GM18520 (cell line): ENCODE data around the gene PAFAH2.

ENCODE experiments used
- ATAC-seq: cut with Tn5 transposase; IDR thresholded peaks from one replicate; pipeline ENCODE4 v1.9.1; 2021; ENCODE audit not compliant: unreplicated experiment

PAFAH2 gene

DNA sequence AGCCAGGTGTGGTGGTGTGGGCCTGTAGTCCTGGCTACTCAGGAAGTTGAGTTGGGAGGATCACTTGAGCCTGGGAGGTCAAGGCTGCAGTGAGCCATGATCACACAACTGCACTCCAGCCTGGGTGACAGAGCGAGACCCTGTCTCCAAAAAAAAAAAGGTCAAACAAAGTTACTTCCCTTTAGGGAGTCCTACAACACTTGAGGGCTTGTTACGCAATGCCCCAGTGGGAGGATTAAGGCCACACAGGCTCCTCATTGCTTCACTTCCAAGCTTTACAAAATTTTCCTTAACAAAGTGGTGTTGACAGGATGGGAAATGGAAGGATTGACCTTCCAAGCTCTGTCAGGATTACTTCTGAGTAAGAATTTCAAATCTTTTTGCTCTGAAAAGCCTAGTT, 17.5 kb upstream of the PAFAH2 start:
- no peak for ATAC-seq

- ATAC-seq = no peak
These were observed 16.3 kb upstream of the PAFAH2 start for GRCh38 chr1:26014179-26014578.

GRCh38 chr1:26012864-26013263, 15.0 kb upstream of the PAFAH2 start:
- no peak for ATAC-seq

DNA sequence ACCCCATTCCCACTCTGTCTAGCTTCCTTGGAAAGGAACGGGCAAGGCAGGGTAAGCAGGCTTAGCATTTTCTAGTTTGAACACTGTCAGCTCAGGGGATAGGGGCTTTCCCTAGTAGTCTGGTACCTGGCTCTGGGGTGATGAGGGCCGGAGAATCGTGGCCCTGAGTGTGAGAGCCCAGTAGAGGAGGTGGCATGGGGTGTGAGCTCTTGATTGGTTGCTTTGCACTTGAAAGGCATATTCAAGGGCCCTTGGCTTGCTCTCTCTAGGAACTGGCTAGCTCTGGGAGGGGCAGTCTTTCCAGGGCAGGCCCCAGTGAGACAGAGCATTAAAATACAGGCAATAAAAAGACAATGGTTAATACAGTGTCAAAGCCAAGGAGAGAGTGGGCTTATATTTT, 13.0 kb upstream of the PAFAH2 start:
- ATAC-seq = no peak

DNA sequence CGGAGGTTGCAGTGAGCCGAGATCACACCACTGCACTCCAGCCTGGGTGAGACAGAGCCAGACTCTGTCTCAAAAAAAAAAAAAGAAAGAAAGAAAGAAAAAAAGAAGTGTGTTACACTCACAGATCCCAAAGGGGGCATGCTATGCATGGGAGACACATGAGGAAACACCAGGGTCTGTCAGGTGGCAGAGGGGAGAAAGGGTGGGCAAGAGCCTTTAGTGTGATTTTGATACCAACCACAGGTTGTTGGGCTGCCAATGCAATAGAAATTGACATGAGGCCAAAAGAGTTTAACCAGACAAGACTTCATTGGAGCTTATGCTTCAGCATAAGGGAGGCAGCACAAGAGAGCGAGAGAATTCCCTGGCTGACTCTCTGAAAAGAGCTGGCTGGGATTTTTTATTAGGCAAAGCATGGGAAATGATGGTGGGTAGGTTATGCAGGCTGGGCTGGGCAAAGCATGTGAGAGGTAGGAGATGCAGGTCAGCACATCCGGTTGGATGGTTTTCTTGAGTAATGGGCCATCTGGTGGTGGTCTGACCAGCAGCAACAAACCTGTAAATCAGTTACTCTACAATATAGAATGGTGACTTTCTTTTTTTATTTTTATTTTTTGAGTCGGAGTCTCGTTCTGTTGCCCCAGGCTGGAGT, 12.1 kb upstream of the PAFAH2 start:
- ATAC-seq = no peak

GRCh38 chr1:26006710-26007109, 8.8 kb upstream of the PAFAH2 start:
- ATAC-seq = no peak

DNA sequence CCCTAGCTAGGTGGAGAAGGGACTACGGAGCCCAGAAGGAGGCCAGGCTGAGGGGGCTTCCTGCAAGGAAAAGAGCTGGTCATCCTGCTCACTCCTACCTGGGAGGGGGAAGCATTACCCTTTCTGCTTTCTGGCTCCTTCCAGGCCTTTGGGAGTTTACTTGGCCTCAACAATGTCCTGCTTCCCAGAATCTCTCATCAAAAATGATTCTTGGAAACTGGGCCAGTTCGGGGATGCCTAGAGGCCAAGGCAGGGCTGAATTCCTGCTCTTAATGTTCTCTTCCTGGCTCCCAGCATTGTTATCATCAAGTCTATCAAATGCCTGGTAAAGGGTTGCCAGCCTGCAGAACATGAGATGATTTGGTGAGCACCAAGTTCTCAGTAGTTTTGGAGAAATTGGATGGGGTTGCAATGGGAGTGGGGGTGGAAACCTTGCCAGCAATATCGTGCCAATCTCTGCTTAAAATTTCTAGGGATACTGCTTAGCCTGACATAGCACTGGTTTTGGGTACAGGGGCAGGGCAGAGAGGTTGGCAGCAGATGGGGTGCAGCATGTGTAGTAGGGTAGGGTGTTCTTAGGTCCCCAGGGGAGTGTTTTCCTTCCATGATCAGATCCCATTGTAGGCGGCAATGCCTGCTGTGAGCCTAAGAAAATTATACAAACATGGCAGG, 7.7 kb upstream of the PAFAH2 start:
- ATAC-seq = no peak

DNA sequence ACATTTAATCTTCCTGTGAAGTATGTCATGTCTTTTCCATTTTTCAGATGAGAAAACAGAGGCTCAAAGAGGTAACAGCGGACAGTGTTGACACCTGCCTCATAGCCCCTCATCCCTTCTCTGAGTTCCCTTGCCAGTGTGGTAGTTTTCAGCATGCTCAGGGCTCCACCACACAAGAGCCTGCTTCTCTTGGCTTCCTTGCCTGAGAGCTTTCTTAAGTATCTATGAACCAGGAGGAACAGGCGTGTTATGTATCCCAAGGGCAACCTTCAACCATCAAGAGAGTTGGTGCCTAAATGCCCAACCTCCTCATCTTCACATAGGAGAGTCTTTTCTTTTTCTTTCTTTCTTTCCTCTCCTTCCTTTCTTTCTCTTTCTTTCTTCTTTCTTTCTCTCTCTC, 5.9 kb upstream of the PAFAH2 start:
- no peak for ATAC-seq

DNA sequence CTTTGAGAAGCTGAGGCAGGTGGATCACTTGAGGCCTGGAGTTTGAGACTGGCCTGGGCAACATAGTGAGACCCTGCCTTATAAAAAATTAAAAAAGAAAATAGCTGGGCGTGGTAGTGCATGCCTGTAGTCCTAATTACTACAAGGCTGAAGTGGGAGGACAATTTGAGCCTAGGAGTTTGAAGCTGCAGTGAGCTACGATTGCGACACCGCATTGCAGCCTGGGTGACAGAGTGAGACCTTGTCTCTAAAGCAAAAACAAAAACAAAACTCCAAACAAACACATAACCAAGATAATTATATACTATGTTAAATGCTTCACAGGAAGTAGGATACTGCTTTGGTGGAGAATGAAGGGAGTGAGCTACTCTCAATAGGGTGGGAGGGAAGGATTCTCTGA, 5.4 kb upstream of the PAFAH2 start:
- ATAC-seq = no peak

- no peak for ATAC-seq
These were observed 1.4 kb upstream of the PAFAH2 start for GRCh38 chr1:25999041-25999800.

DNA sequence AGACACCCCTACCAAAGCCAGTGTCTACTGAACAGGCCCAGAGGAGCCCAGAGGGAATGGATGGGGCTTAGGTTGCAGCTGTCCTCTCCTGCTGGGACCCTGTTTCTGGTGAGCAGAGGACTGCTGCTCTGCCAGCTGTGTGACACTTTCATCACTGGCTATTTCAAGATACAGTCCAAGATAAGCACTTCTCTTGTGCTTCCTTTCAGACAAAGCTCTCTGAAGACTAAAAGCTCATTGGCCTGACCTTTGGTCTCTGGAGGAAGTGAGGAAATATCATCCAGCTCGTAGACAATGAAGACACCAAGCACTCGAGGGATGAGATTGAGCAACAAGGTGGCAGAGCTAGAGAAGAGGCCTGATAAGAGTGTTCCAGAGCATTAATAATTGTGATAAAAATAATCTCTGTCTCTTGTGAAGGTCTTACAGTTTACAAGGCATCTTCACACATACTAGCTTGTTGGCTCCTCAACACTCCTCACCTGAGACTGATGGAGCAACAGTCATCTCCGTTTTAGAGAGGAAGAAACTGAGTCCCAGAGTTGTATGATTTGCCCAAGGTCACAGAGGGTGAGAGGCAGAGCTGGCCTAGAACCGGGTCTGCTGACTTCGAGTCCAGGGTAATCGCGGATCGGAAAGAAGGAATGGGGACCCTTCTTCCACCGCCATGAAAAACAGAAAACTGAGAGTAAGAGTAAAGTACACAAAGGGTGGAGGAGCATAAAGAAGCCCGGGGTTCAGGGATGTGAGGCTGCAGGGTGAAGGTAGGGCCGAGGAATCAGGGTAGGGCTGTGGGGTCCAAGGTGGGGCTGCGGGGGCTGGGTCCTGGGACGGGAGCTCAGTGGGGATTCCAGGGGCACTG, 666 bp downstream of the PAFAH2 start:
- ATAC-seq = no peak

- ATAC-seq = no peak
These were observed 3.3 kb downstream of the PAFAH2 start for GRCh38 chr1:25994402-25995150.

DNA sequence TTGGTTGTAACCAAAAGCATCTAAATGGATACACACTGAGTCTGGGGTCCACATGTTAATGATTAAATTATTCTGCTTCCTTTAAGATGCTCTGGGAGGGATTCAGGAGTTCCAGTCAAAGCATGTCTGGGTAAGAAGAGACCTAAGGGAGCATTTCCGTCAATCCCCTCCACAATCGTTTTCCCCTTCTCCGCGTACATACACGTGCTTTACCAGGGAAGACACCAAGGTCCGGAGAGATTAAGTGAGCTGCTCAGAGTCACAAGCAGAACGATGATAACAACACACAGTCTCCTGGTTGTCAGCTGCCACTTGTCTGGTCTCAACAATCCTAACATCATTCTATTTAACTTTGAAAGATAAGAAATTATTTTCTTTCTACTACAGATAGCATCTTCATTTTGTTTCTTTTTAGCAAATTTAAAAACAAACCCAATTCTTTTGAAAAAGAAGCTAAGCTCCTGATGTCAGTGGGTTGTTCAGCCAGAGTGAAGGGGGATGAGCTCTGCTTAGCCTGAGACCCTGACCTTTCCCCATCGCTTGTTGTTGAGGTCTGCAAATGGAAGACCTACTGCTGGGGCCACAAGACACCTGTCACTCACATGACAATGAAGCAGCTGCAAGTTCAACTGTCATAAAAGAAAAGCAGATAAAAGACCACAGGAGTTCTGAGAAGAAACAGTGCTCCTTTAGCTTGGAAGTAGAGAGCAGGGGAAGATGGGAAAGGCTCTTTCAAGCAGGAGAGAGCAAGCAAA, 4.5 kb downstream of the PAFAH2 start:
- no peak for ATAC-seq

- ATAC-seq = no peak
These were observed 5.1 kb downstream of the PAFAH2 start for GRCh38 chr1:25992689-25993171.

DNA sequence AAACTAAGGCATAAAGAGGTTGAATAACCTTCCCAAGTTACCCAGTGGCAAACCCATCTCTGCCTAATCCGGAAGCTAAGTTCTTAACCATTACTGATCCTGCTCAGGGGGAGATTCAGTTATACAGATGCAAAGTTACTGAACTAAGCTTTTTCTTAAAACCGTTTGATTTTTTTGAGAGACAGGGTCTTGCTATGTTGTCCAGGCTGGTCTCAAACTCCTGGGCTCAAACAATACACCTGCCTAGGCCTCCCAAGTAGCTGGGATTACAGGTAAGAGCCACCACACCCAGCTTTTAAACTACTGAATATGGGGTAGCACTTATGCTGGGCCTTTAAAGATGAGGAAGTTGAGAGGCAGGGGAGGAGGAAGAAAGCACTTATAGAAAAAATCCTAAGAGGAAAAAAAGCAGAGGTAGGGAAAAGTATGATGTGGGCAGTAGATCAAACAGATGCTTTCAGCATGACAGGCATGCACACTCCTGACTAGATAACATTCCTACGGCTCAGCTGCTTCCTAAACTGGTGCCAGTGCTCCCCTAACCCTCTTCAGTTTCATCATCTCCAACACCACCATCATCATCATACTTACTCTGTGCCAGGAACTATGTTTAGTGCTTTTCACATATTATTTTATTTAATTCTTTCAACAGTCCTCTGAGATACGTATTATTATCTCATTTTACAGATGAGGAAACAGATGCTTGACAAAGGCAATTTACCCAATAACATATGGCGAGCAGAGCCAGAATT, 5.8 kb downstream of the PAFAH2 start:
- ATAC-seq = no peak

DNA sequence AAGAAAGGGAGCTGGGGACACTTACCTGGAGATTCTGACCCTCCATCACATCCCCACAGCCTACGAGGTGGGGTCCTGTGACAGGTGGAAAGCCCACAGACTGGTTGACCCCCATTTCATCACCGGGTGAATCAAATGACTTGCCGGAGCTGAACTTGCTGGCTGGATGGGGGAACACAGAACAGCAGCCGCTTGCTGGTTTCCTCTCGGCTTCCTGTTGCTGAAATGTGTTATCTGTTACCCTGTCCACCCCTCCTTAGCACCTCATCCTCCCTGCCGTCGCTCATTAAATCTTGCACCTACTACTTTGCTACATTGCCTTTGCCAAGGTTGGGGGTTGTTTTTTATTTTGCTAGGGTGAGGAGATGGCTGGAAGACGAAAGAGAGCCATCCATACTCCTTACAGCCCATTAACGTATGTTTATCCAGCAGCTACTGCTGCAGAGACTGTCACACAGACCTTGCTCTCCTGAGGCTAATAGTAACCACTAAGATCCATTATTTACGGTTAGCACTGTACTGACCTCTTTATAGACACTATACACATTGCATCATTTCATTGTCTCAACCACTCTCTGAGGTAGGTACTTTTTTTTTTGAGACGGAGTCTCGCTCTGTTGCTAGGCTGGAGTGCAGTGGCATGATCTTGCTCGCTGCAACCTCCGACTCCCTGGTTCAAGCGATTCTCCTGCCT, 7.0 kb downstream of the PAFAH2 start:
- ATAC-seq = no peak

GRCh38 chr1:25990251-25990650, 7.6 kb downstream of the PAFAH2 start:
- no peak for ATAC-seq

DNA sequence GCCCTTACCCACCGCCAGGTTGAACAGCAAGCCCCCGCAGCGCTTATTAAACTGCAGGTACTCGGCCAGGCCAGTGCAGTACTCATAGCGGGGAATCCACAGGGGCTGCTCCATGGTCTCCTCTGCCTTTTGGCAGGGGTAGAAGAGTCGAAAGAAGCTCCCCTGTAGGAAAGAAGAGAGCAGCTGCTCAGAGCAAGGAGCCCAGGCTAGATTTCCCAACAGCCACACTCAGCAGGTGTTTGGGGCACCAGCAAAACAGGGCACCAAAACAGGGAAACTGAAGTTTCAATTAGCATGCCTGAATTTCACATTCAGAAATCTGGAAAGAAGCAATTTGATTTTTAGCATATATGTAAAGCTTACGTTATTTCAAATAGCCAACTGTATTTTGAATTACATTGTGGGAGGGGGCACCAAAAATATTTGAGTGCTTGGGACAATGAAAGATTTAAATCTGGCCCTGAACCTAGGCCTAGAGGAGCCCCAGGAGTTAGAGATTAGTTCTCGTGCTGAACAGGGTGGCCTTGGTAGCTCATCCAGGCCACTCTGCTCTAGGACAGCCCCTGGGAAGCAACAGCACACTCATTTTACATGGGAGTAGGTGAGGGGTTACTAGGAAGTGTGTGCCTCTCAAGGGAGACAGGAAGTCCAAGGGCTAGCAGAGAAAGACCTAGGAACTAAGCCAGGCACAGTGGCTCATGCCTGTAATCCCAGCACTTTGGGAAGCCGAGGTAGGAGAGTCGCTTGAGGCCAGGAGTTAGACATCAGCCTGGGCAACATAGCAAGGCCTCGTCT, 8.2 kb downstream of the PAFAH2 start:
- ATAC-seq = no peak
